ENCODE measurements around the gene C20orf96.

DNA sequence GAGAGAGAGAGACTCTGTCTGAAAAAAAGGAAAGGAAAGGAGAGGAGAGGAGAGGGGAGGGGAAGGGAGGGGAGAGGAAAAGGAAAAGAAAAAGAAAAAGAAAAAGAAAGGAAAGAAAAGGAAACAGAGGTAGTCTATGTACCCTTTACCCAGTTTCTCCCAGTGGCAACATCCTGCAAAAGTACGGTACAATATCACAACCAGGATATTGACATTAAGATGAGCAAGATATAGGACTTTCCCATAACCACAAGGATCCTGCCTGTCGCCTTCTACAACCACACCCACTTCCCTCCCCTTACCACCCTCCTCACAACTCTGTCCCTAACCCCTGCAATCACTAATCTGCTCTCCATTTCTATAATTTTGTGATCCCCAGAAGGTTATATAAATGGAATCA is 4.0 kb downstream of the C20orf96 start:
- TF ChIP-seq, protein P1, sequence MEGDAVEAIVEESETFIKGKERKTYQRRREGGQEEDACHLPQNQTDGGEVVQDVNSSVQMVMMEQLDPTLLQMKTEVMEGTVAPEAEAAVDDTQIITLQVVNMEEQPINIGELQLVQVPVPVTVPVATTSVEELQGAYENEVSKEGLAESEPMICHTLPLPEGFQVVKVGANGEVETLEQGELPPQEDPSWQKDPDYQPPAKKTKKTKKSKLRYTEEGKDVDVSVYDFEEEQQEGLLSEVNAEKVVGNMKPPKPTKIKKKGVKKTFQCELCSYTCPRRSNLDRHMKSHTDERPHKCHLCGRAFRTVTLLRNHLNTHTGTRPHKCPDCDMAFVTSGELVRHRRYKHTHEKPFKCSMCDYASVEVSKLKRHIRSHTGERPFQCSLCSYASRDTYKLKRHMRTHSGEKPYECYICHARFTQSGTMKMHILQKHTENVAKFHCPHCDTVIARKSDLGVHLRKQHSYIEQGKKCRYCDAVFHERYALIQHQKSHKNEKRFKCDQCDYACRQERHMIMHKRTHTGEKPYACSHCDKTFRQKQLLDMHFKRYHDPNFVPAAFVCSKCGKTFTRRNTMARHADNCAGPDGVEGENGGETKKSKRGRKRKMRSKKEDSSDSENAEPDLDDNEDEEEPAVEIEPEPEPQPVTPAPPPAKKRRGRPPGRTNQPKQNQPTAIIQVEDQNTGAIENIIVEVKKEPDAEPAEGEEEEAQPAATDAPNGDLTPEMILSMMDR (IDR thresholded peaks at IDR 0.05) = no peak
- no peak for TF ChIP-seq POLR2A (IDR thresholded peaks at IDR 0.05)

Measured in adrenal gland (tissue), 5 donors.